ENCODE results near the gene AZIN2. TPM values are rescaled to one million over a fixed set of nuclear protein-coding genes. Genes with fewer than 3 reads are reported as not detected.

The AZIN2 gene
- total and polyA plus RNA-seq, 9 of the 15 experiments (the other 6 are each of a cell fraction or from before 2014, with no cell fraction given) = 0.06 to 0.91 (median 0.42) TPM; not detected in 2

DNA sequence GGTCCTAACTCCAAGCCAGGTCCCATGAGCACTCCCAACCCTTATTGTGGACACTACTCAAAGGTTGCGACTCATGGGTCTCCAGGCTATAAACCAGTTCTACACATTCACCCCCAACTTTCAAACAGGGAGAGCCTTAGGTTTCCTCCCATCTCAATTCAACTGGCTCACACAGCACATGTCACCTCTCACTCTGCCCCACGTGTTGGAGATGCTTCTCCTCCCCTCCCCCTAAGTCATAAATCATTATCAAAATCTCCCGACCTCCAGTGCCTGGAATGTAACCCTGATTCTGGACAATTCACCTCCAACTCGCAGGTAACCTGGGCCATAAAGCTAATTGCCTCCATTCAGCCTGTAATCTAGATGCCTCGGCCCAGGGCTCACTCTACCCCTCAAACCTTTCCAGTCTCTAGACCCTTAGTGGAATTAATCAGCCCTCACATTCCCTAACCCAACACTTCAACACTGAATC is 44.9 kb upstream of the AZIN2 start (continued):
- TF ChIP-seq, protein P1, sequence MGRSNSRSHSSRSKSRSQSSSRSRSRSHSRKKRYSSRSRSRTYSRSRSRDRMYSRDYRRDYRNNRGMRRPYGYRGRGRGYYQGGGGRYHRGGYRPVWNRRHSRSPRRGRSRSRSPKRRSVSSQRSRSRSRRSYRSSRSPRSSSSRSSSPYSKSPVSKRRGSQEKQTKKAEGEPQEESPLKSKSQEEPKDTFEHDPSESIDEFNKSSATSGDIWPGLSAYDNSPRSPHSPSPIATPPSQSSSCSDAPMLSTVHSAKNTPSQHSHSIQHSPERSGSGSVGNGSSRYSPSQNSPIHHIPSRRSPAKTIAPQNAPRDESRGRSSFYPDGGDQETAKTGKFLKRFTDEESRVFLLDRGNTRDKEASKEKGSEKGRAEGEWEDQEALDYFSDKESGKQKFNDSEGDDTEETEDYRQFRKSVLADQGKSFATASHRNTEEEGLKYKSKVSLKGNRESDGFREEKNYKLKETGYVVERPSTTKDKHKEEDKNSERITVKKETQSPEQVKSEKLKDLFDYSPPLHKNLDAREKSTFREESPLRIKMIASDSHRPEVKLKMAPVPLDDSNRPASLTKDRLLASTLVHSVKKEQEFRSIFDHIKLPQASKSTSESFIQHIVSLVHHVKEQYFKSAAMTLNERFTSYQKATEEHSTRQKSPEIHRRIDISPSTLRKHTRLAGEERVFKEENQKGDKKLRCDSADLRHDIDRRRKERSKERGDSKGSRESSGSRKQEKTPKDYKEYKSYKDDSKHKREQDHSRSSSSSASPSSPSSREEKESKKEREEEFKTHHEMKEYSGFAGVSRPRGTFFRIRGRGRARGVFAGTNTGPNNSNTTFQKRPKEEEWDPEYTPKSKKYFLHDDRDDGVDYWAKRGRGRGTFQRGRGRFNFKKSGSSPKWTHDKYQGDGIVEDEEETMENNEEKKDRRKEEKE (IDR thresholded peaks at IDR 0.05; ENCODE audit: borderline replicate concordance in 1 of 2, control insufficient read depth in 1 of 2, low read depth in 2 of 2, low read length in 1 of 2) = 0 out of 4 replicates have a peak, but pooled peaks of 1 of the 2 experiments have one; percentile 68
- no peak for TF ChIP-seq EHMT2 (IDR thresholded peaks at IDR 0.05)
- TF ChIP-seq ZBTB8A (IDR thresholded peaks at IDR 0.05; ENCODE audit: partially characterized antibody) = no peak
- TF ChIP-seq, protein P2, sequence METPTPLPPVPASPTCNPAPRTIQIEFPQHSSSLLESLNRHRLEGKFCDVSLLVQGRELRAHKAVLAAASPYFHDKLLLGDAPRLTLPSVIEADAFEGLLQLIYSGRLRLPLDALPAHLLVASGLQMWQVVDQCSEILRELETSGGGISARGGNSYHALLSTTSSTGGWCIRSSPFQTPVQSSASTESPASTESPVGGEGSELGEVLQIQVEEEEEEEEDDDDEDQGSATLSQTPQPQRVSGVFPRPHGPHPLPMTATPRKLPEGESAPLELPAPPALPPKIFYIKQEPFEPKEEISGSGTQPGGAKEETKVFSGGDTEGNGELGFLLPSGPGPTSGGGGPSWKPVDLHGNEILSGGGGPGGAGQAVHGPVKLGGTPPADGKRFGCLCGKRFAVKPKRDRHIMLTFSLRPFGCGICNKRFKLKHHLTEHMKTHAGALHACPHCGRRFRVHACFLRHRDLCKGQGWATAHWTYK (CRISPR knock-in tag; IDR thresholded peaks at IDR 0.05) = no peak
- TF ChIP-seq MYC (IDR thresholded peaks at IDR 0.05; ENCODE audit: low read depth, low read length) = peak; percentile 97
- no peak for TF ChIP-seq MYC (CRISPR knock-in tag; IDR thresholded peaks at IDR 0.05; ENCODE audit: borderline replicate concordance, low read depth)
- TF ChIP-seq IFI16 (CRISPR knock-in tag; IDR thresholded peaks at IDR 0.05) = no peak
- TF ChIP-seq, protein P3, sequence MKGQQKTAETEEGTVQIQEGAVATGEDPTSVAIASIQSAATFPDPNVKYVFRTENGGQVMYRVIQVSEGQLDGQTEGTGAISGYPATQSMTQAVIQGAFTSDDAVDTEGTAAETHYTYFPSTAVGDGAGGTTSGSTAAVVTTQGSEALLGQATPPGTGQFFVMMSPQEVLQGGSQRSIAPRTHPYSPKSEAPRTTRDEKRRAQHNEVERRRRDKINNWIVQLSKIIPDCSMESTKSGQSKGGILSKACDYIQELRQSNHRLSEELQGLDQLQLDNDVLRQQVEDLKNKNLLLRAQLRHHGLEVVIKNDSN (CRISPR knock-in tag; IDR thresholded peaks at IDR 0.05) = peak; percentile 85
- no peak for TF ChIP-seq NFXL1 (CRISPR knock-in tag; IDR thresholded peaks at IDR 0.05)
- TF ChIP-seq, protein P4, sequence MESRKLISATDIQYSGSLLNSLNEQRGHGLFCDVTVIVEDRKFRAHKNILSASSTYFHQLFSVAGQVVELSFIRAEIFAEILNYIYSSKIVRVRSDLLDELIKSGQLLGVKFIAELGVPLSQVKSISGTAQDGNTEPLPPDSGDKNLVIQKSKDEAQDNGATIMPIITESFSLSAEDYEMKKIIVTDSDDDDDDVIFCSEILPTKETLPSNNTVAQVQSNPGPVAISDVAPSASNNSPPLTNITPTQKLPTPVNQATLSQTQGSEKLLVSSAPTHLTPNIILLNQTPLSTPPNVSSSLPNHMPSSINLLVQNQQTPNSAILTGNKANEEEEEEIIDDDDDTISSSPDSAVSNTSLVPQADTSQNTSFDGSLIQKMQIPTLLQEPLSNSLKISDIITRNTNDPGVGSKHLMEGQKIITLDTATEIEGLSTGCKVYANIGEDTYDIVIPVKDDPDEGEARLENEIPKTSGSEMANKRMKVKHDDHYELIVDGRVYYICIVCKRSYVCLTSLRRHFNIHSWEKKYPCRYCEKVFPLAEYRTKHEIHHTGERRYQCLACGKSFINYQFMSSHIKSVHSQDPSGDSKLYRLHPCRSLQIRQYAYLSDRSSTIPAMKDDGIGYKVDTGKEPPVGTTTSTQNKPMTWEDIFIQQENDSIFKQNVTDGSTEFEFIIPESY (CRISPR knock-in tag; IDR thresholded peaks at IDR 0.05) = no peak
- TF ChIP-seq, protein P5, sequence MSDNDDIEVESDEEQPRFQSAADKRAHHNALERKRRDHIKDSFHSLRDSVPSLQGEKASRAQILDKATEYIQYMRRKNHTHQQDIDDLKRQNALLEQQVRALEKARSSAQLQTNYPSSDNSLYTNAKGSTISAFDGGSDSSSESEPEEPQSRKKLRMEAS (CRISPR knock-in tag; IDR thresholded peaks at IDR 0.05) = peak; percentile 84

All from K562 (cell line).